Measurements from ENCODE around the gene FOXK1.

FOXK1 gene

GRCh38 chr7:4653771-4654170, 28.3 kb upstream of the FOXK1 start (continued):
- TF ChIP-seq KLF8 (tag by site-specific recombination; IDR thresholded peaks at IDR 0.05) (no peak), HOXD13 (CRISPR knock-in tag; IDR thresholded peaks at IDR 0.05; ENCODE audit: borderline replicate concordance) (no peak), ZNF280C (tag by site-specific recombination; IDR thresholded peaks at IDR 0.05) (no peak), ZNF223 (tag by site-specific recombination; IDR thresholded peaks at IDR 0.05) (no peak), ZNF16 (tag by site-specific recombination; IDR thresholded peaks at IDR 0.05; ENCODE audit: low read depth) (no peak), ZBTB17 (tag by site-specific recombination; IDR thresholded peaks at IDR 0.05) (no peak), ZNF529 (tag by site-specific recombination; IDR thresholded peaks at IDR 0.05; ENCODE audit: insufficient replicate concordance) (no peak), ZNF626 (tag by site-specific recombination; IDR thresholded peaks at IDR 0.05) (no peak), ZNF155 (tag by site-specific recombination; IDR thresholded peaks at IDR 0.05) (no peak), ZNF302 (tag by site-specific recombination; IDR thresholded peaks at IDR 0.05; ENCODE audit: low read depth) (no peak)
- TF ChIP-seq, protein P1, sequence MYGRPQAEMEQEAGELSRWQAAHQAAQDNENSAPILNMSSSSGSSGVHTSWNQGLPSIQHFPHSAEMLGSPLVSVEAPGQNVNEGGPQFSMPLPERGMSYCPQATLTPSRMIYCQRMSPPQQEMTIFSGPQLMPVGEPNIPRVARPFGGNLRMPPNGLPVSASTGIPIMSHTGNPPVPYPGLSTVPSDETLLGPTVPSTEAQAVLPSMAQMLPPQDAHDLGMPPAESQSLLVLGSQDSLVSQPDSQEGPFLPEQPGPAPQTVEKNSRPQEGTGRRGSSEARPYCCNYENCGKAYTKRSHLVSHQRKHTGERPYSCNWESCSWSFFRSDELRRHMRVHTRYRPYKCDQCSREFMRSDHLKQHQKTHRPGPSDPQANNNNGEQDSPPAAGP (tag by site-specific recombination; IDR thresholded peaks at IDR 0.05), result no peak

- H3K9me3 ChIP-seq (ENCODE audit: control insufficient read depth, insufficient read depth, low read depth, low read length), result no peaks in the 10 kb centered on the region
- CTCF ChIA-PET, result interaction anchor here (0.6 kb wide), 2 partner anchors 702 to 802 kb away, joined by 3 read pairs; no protein-coding TSS in a partner anchor
- no peaks in the 10 kb centered on the region for H3K36me3 ChIP-seq (ENCODE audit: control insufficient read depth in 2 of 2, insufficient read depth in 1 of 2, low read length in 2 of 2)
- no peaks in the 10 kb centered on the region for H3K4me1 ChIP-seq (ENCODE audit: control insufficient read depth, insufficient read depth, low read length)
- POLR2A ChIA-PET, result interaction anchor here (0.8 kb wide), 1 partner anchor 14 kb away, joined by 4 read pairs; no protein-coding TSS in a partner anchor
- no peak overlapping the region for H3K4me3 ChIP-seq (ENCODE audit: low read depth, low read length)
- no peak overlapping the region for H3K27ac ChIP-seq (ENCODE audit: extremely low read depth, low read depth, low read length)
- TF ChIP-seq KLF16 (tag by site-specific recombination; IDR thresholded peaks at IDR 0.05), result no peak
- TF ChIP-seq ZNF354C (tag by site-specific recombination; IDR thresholded peaks at IDR 0.05; ENCODE audit: borderline replicate concordance, low read depth), result no peak
- TF ChIP-seq ZNF221 (tag by site-specific recombination; IDR thresholded peaks at IDR 0.05; ENCODE audit: borderline replicate concordance), result no peak
These were observed 26.8 kb upstream of the FOXK1 start for GRCh38 chr7:4655311-4655710.

- Histone ChIP-seq H3K27ac (ENCODE audit: extremely low read depth, low read depth, low read length) (no peak overlapping the region), H3K9me3 (ENCODE audit: control insufficient read depth, insufficient read depth, low read depth, low read length) (no peaks in the 10 kb centered on the region), H3K4me1 (ENCODE audit: control insufficient read depth, insufficient read depth, low read length) (no peaks in the 10 kb centered on the region), H3K4me3 (ENCODE audit: low read depth, low read length) (no peak overlapping the region), H3K36me3 (ENCODE audit: control insufficient read depth in 2 of 2, insufficient read depth in 1 of 2, low read length in 2 of 2) (no peaks in the 10 kb centered on the region)
- ChIA-PET CTCF (interaction anchor here (0.6 kb wide), 2 partner anchors 702 to 802 kb away, joined by 3 read pairs; no protein-coding TSS in a partner anchor), POLR2A (interaction anchor here (0.8 kb wide), 1 partner anchor 14 kb away, joined by 4 read pairs; no protein-coding TSS in a partner anchor)
- TF ChIP-seq ZNF416 (tag by site-specific recombination; IDR thresholded peaks at IDR 0.05) (no peak), ZSCAN30 (tag by site-specific recombination; IDR thresholded peaks at IDR 0.05) (no peak), ZNF16 (tag by site-specific recombination; IDR thresholded peaks at IDR 0.05; ENCODE audit: low read depth) (no peak), ZNF37A (tag by site-specific recombination; IDR thresholded peaks at IDR 0.05) (no peak), ATF2 (tag by site-specific recombination; IDR thresholded peaks at IDR 0.05; ENCODE audit: low read depth) (no peak), ZNF398 (tag by site-specific recombination; IDR thresholded peaks at IDR 0.05) (no peak), ZNF114 (tag by site-specific recombination; IDR thresholded peaks at IDR 0.05) (no peak), ZNF221 (tag by site-specific recombination; IDR thresholded peaks at IDR 0.05; ENCODE audit: borderline replicate concordance) (no peak), ZNF292 (tag by site-specific recombination; IDR thresholded peaks at IDR 0.05; ENCODE audit: borderline replicate concordance, low read depth) (no peak)
- TF ChIP-seq, protein P2, sequence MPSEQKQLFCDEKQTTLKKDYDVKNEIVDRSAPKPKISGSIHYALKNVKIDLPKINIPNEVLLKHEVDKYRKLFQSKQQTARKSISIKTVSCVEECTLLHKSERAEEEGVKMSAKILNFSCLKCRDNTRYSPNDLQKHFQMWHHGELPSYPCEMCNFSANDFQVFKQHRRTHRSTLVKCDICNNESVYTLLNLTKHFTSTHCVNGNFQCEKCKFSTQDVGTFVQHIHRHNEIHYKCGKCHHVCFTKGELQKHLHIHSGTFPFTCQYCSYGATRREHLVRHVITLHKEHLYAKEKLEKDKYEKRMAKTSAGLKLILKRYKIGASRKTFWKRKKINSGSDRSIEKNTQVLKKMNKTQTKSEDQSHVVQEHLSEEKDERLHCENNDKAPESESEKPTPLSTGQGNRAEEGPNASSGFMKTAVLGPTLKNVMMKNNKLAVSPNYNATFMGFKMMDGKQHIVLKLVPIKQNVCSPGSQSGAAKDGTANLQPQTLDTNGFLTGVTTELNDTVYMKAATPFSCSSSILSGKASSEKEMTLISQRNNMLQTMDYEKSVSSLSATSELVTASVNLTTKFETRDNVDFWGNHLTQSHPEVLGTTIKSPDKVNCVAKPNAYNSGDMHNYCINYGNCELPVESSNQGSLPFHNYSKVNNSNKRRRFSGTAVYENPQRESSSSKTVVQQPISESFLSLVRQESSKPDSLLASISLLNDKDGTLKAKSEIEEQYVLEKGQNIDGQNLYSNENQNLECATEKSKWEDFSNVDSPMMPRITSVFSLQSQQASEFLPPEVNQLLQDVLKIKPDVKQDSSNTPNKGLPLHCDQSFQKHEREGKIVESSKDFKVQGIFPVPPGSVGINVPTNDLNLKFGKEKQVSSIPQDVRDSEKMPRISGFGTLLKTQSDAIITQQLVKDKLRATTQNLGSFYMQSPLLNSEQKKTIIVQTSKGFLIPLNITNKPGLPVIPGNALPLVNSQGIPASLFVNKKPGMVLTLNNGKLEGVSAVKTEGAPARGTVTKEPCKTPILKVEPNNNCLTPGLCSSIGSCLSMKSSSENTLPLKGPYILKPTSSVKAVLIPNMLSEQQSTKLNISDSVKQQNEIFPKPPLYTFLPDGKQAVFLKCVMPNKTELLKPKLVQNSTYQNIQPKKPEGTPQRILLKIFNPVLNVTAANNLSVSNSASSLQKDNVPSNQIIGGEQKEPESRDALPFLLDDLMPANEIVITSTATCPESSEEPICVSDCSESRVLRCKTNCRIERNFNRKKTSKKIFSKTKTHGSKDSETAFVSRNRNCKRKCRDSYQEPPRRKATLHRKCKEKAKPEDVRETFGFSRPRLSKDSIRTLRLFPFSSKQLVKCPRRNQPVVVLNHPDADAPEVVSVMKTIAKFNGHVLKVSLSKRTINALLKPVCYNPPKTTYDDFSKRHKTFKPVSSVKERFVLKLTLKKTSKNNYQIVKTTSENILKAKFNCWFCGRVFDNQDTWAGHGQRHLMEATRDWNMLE (tag by site-specific recombination; conservative IDR thresholded peaks at IDR 0.05; ENCODE audit: low read depth), result no peak
These were observed 26.2 kb upstream of the FOXK1 start for GRCh38 chr7:4655896-4656295.
